Activated T-helper 2 cell treated with anti-CD3 and anti-CD28 coated beads, Interferon-gamma antibody, Interleukin-2, Interleukin-4, amounts not matched to agents 10 μg/mL and 5 μg/mL and 100 μg/mL, durations not matched to agents 14 hours and 24 hours and 36 hours (primary cell): ENCODE measurements around the gene MPP3. TPM values are rescaled to one million over a fixed set of nuclear protein-coding genes. Genes with fewer than 3 reads are reported as not detected.
A peak's percentile ranks its signal among the peaks of the same experiment; 100 is the strongest.

Source experiments
- DNase-seq: peaks from one replicate; pipeline ENCODE4 v3.0.0; 2021; ENCODE audit warnings: low spot score
- H3K27ac Mint-ChIP-seq: one replicate; pipeline ENCODE4 v1.8.0; 2021; ENCODE audit warnings: mixed read lengths
- H3K27me3 Mint-ChIP-seq: one replicate; pipeline ENCODE4 v1.8.0; 2021; ENCODE audit warnings: low read depth, mixed read lengths
- H3K36me3 Mint-ChIP-seq: one replicate; pipeline ENCODE4 v1.8.0; 2021; ENCODE audit warnings: low read depth, mixed read lengths
- H3K4me1 Mint-ChIP-seq: one replicate; pipeline ENCODE4 v1.8.0; 2021; ENCODE audit warnings: low read depth, mixed read lengths
- H3K4me3 Mint-ChIP-seq: one replicate; pipeline ENCODE4 v1.8.0; 2021; ENCODE audit warnings: low read depth, mild to moderate bottlenecking, moderate library complexity, mixed read lengths
- H3K9me3 Mint-ChIP-seq: one replicate; pipeline ENCODE4 v1.8.0; 2021; ENCODE audit warnings: mixed read lengths
- intact Hi-C: fragments of 100-400 bp; cut with micrococcal nuclease; formaldehyde crosslinking; loops from one replicate; pipeline ENCODE4 v1.15.1; 2023
- total RNA-seq: library from RNA; stranded (reverse); gene quantifications from 2 replicates; pipeline ENCODE4 v1.2.3, GENCODE V29; 2022

The MPP3 gene
- total RNA-seq = 0.14 and 0.21 TPM in 2 replicates

- intact Hi-C loops = no loop called here
- H3K27ac Mint-ChIP-seq = no peak within 1 kb of the TSS
- H3K27me3 Mint-ChIP-seq = peaks cover 53% of the 10 kb centered on the region
- DNase-seq = peak; percentile 26
- peak within 1 kb of the TSS; percentile 75 for H3K4me3 Mint-ChIP-seq
- H3K9me3 Mint-ChIP-seq = peaks cover 3% of the 10 kb centered on the region
- H3K4me1 Mint-ChIP-seq = peaks cover 13% of the 10 kb centered on the region
- no peaks in the 10 kb centered on the region for H3K36me3 Mint-ChIP-seq
Measured at GRCh38 chr17:43832976-43833829, at the start of gene MPP3. Gene MPP3 (minus strand): TSS chr17:43833146. CDS start chr17:43831906, 1,240 bp downstream.

- peaks cover 9% of the 10 kb centered on the region for H3K27me3 Mint-ChIP-seq
- no peaks in the 10 kb centered on the region for H3K9me3 Mint-ChIP-seq
- no peak for DNase-seq
- no peaks in the 10 kb centered on the region for H3K4me1 Mint-ChIP-seq
- H3K27ac Mint-ChIP-seq = no peak overlapping the region
- no peak overlapping the region for H3K4me3 Mint-ChIP-seq
- no peaks in the 10 kb centered on the region for H3K36me3 Mint-ChIP-seq
- intact Hi-C loops = no loop called here
Measured at GRCh38 chr17:43881758-43882505, 49.0 kb upstream of the MPP3 start.

GRCh38 chr17:43881181-43881580 is 48.2 kb upstream of the MPP3 start:
- peaks cover 3% of the 10 kb centered on the region for H3K27me3 Mint-ChIP-seq
- H3K4me3 Mint-ChIP-seq = no peak overlapping the region
- intact Hi-C loops = no loop called here
- DNase-seq = no peak
- no peak overlapping the region for H3K27ac Mint-ChIP-seq
- H3K4me1 Mint-ChIP-seq = no peaks in the 10 kb centered on the region
- H3K9me3 Mint-ChIP-seq = no peaks in the 10 kb centered on the region
- H3K36me3 Mint-ChIP-seq = no peaks in the 10 kb centered on the region

GRCh38 chr17:43880420-43880991 is 47.6 kb upstream of the MPP3 start:
- H3K4me1 Mint-ChIP-seq = no peaks in the 10 kb centered on the region
- H3K27ac Mint-ChIP-seq = no peak overlapping the region
- H3K9me3 Mint-ChIP-seq = no peaks in the 10 kb centered on the region
- H3K27me3 Mint-ChIP-seq = peaks cover 3% of the 10 kb centered on the region
- DNase-seq = peak; percentile 29
- intact Hi-C loops = no loop called here
- H3K36me3 Mint-ChIP-seq = no peaks in the 10 kb centered on the region
- no peak overlapping the region for H3K4me3 Mint-ChIP-seq

GRCh38 chr17:43879723-43880419 is 46.9 kb upstream of the MPP3 start:
- Mint-ChIP-seq H3K27me3 (no peaks in the 10 kb centered on the region), H3K9me3 (no peaks in the 10 kb centered on the region), H3K36me3 (no peaks in the 10 kb centered on the region), H3K4me3 (no peak overlapping the region), H3K27ac (no peak overlapping the region), H3K4me1 (no peaks in the 10 kb centered on the region)
- DNase-seq = no peak
- intact Hi-C loops = no loop called here

- Mint-ChIP-seq H3K27me3 (no peaks in the 10 kb centered on the region), H3K36me3 (no peaks in the 10 kb centered on the region), H3K9me3 (no peaks in the 10 kb centered on the region), H3K4me3 (no peak overlapping the region), H3K27ac (no peak overlapping the region), H3K4me1 (no peaks in the 10 kb centered on the region)
- intact Hi-C loops = no loop called here
- DNase-seq = peak; percentile 38
Measured at GRCh38 chr17:43878260-43879175, 45.6 kb upstream of the MPP3 start.

- no peaks in the 10 kb centered on the region for H3K4me1 Mint-ChIP-seq
- H3K27me3 Mint-ChIP-seq = no peaks in the 10 kb centered on the region
- no peak overlapping the region for H3K4me3 Mint-ChIP-seq
- no peaks in the 10 kb centered on the region for H3K36me3 Mint-ChIP-seq
- H3K9me3 Mint-ChIP-seq = no peaks in the 10 kb centered on the region
- no peak for DNase-seq
- intact Hi-C loops = no loop called here
- H3K27ac Mint-ChIP-seq = no peak overlapping the region
Measured at GRCh38 chr17:43877451-43878155, 44.7 kb upstream of the MPP3 start.

- no peak for DNase-seq
- intact Hi-C loops = no loop called here
- no peak overlapping the region for H3K27ac Mint-ChIP-seq
- H3K27me3 Mint-ChIP-seq = no peaks in the 10 kb centered on the region
- H3K4me3 Mint-ChIP-seq = no peak overlapping the region
- no peaks in the 10 kb centered on the region for H3K4me1 Mint-ChIP-seq
- H3K36me3 Mint-ChIP-seq = no peaks in the 10 kb centered on the region
- H3K9me3 Mint-ChIP-seq = no peaks in the 10 kb centered on the region
Measured at GRCh38 chr17:43877031-43877430, 44.1 kb upstream of the MPP3 start.

- no peaks in the 10 kb centered on the region for H3K27me3 Mint-ChIP-seq
- no peak overlapping the region for H3K4me3 Mint-ChIP-seq
Measured at GRCh38 chr17:43875476-43876147, 42.7 kb upstream of the MPP3 start.

GRCh38 chr17:43874293-43874692 is 41.3 kb upstream of the MPP3 start:
- no peak for DNase-seq
- H3K9me3 Mint-ChIP-seq = no peaks in the 10 kb centered on the region
- H3K4me3 Mint-ChIP-seq = no peak overlapping the region
- no peaks in the 10 kb centered on the region for H3K4me1 Mint-ChIP-seq
- H3K27me3 Mint-ChIP-seq = peaks cover 3% of the 10 kb centered on the region
- H3K36me3 Mint-ChIP-seq = no peaks in the 10 kb centered on the region
- intact Hi-C loops = no loop called here
- no peak overlapping the region for H3K27ac Mint-ChIP-seq

More at GRCh38 chr17:43875476-43876147, 42.7 kb upstream of the MPP3 start:
- intact Hi-C loops = no loop called here
- DNase-seq = no peak
- no peak overlapping the region for H3K27ac Mint-ChIP-seq
- H3K4me1 Mint-ChIP-seq = no peaks in the 10 kb centered on the region
- H3K36me3 Mint-ChIP-seq = no peaks in the 10 kb centered on the region
- no peaks in the 10 kb centered on the region for H3K9me3 Mint-ChIP-seq

GRCh38 chr17:43873815-43874214 is 40.9 kb upstream of the MPP3 start:
- no peak for DNase-seq
- no peaks in the 10 kb centered on the region for H3K4me1 Mint-ChIP-seq
- H3K9me3 Mint-ChIP-seq = no peaks in the 10 kb centered on the region
- H3K27ac Mint-ChIP-seq = no peak overlapping the region
- intact Hi-C loops = no loop called here
- peaks cover 3% of the 10 kb centered on the region for H3K27me3 Mint-ChIP-seq
- H3K4me3 Mint-ChIP-seq = no peak overlapping the region
- no peaks in the 10 kb centered on the region for H3K36me3 Mint-ChIP-seq
